CD4-positive, alpha-beta T cell treated with Interferon gamma for 1 hour (primary cell): ENCODE measurements around the gene SCYL1.

ENCODE experiments used
- DNase-seq: peaks from one replicate; pipeline ENCODE4 v3.0.0-alpha.2; 2020

SCYL1 gene

GRCh38 chr11:65537620-65538231 is 12.8 kb downstream of the SCYL1 start:
- no peak for DNase-seq

GRCh38 chr11:65538232-65538914 is 13.5 kb downstream of the SCYL1 start:
- DNase-seq: no peak

GRCh38 chr11:65538915-65539743 is 14.2 kb downstream of the SCYL1 start:
- no peak for DNase-seq

GRCh38 chr11:65539744-65540289 is 14.9 kb downstream of the SCYL1 start:
- DNase-seq: no peak

- peak; percentile 85 for DNase-seq
Observed at GRCh38 chr11:65540290-65541092, 15.6 kb downstream of the SCYL1 start.

GRCh38 chr11:65541093-65541982 is 16.5 kb downstream of the SCYL1 start:
- no peak for DNase-seq

- no peak for DNase-seq
Observed at GRCh38 chr11:65542738-65543390, 18.0 kb downstream of the SCYL1 start.

- no peak for DNase-seq
Observed at GRCh38 chr11:65545853-65546216, 21.0 kb downstream of the SCYL1 start.

GRCh38 chr11:65546217-65546958 is 21.5 kb downstream of the SCYL1 start:
- peak; percentile 97 for DNase-seq

GRCh38 chr11:65547446-65548125 is 22.7 kb downstream of the SCYL1 start:
- DNase-seq: peak; percentile 45

- no peak for DNase-seq
Observed at GRCh38 chr11:65548395-65548794, 23.5 kb downstream of the SCYL1 start.

GRCh38 chr11:65549096-65549495 is 24.2 kb downstream of the SCYL1 start:
- no peak for DNase-seq

GRCh38 chr11:65551572-65552387 is 26.9 kb downstream of the SCYL1 start:
- peak; percentile 73 for DNase-seq

GRCh38 chr11:65552388-65552951 is 27.6 kb downstream of the SCYL1 start:
- no peak for DNase-seq

GRCh38 chr11:65553301-65554001 is 28.6 kb downstream of the SCYL1 start:
- peak; percentile 85 for DNase-seq

GRCh38 chr11:65554057-65554818 is 29.4 kb downstream of the SCYL1 start:
- no peak for DNase-seq

GRCh38 chr11:65554842-65555430 is 30.1 kb downstream of the SCYL1 start:
- no peak for DNase-seq
